ENCODE data around the gene AGTR2.
"Not testable (repeated sequence)": the region's sequence is repeated elsewhere in the genome, so short reads cannot be mapped to it uniquely, and the experiment has no call there.

AGTR2 gene, protein sequence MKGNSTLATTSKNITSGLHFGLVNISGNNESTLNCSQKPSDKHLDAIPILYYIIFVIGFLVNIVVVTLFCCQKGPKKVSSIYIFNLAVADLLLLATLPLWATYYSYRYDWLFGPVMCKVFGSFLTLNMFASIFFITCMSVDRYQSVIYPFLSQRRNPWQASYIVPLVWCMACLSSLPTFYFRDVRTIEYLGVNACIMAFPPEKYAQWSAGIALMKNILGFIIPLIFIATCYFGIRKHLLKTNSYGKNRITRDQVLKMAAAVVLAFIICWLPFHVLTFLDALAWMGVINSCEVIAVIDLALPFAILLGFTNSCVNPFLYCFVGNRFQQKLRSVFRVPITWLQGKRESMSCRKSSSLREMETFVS

DNA sequence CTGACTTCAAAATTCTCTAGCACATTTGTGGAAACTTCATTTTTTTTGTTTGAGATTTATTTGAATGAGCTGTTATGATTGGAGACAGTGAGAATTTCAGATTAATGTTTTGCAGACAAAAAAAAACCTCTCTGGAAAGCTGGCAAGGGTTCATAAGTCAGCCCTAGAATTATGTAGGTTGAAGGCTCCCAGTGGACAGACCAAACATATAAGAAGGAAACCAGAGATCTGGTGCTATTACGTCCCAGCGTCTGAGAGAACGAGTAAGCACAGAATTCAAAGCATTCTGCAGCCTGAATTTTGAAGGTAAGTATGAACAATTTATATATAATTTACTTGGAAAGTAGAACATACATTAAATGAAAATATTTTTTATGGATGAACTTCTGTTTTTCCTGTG lies at the start of gene AGTR2:
Gene AGTR2, plus strand, starts transcription at position 234 of the 400 bp plus-strand sequence. CDS start 1,537 bp downstream, outside the sequence.
- no peak for DNase-seq (ENCODE audit: low read depth in 1 of 2, low spot score in 1 of 2)

DNA sequence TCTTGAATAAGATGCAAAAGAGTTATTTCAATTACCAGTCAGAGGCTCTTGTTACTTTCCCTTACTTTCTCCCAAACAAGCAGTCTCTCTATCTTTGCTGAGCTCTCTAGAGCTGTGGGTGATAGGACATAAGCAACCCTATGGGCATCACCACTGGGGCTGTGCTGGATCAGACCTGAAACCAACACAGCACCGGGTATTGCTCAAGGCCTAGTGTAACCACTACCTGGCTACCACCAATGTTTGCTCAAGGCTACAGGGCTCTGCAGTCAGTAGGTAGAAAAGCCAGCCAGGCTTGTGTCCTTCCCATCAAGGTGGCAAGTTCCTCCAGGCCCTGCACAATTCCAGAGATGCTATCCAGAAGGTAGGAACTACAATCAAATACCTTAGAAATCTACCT lies 35.3 kb upstream of the AGTR2 start:
- no peak for DNase-seq (ENCODE audit: low read depth in 1 of 2, low spot score in 1 of 2)

DNA sequence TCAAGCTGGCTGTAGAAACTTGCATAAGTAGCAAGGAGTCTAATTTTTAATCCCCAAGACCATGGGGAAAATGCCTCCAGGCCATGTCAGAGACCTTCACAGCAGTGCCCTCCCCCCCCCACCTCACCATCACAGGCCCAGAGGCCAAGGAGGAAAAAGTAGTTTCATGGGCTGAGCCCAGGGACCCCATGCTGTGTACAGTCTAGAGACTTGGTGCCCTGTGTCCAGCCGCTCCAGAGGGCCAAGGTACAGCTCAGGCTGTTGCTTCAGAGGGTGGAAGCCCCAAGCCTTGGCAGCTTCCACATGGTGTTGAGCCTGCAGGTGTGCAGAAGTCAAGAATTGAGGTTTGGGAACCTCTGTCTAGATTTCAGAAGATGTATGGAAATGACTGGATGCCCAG lies 29.3 kb upstream of the AGTR2 start:
- not testable (repeated sequence) for DNase-seq (ENCODE audit: low read depth in 1 of 2, low spot score in 1 of 2)

DNA sequence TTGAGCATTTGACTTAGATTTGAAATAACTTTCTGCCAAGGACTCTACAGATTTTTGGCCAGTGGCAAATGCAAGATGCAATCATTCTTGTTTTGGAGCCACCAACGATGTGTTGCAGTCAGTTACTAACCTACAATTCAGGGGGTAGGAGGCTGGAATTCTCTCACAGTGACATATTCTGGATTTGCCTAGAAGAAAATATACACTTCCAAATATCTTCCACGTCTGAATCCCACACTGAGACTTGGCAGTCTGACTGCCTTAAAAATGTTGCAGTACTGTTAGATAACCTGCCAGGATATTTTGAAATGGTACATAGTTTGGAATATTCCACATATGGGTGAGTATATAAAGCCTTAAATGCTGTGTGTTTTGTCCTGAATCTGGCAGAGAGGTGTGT lies 27.6 kb upstream of the AGTR2 start:
- DNase-seq (ENCODE audit: low read depth in 1 of 2, low spot score in 1 of 2) = no peak

DNA sequence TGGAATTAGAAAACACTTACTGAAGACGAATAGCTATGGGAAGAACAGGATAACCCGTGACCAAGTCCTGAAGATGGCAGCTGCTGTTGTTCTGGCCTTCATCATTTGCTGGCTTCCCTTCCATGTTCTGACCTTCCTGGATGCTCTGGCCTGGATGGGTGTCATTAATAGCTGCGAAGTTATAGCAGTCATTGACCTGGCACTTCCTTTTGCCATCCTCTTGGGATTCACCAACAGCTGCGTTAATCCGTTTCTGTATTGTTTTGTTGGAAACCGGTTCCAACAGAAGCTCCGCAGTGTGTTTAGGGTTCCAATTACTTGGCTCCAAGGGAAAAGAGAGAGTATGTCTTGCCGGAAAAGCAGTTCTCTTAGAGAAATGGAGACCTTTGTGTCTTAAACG lies 2.4 kb downstream of the AGTR2 start:
- no peak for DNase-seq (ENCODE audit: low read depth in 1 of 2, low spot score in 1 of 2)

DNA sequence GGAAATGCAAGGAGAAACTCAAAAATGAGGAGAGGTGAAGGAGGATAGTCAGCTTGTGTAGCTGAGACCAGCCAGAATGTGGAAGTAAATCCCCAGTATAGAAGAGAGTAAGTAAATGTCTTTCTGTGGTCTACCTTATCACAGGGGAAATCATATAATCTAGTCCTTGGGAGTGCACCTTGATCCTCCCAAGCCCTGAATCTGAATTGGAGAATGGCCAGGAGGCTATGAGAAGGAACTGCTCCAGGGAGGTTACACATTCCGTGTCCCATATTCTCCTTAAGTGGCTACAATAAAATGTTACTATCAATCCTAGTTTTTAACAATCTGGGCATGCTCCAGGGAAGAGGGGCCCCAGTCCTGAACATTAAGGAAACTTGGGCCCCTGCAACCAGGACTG lies 10.8 kb downstream of the AGTR2 start:
- DNase-seq (ENCODE audit: low read depth in 1 of 2, low spot score in 1 of 2) = no peak

DNA sequence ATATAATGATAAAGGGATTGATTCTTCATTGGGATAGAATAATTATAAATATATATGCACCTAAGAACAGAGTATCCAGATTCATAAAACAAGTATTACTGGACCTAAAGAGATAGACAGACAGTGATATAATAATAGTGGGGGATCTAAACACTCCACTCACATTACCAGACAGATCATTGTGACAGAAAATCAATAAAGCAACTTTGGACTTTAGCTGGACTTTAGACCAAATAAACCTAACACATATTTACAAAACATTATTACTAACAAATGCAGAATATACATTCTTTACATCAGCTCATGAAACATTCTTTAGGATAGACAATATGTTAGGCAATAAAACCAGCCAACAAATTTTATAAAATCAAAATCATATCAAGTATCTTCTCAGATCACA lies 14.6 kb downstream of the AGTR2 start:
- DNase-seq (ENCODE audit: low read depth in 1 of 2, low spot score in 1 of 2) = no peak

DNA sequence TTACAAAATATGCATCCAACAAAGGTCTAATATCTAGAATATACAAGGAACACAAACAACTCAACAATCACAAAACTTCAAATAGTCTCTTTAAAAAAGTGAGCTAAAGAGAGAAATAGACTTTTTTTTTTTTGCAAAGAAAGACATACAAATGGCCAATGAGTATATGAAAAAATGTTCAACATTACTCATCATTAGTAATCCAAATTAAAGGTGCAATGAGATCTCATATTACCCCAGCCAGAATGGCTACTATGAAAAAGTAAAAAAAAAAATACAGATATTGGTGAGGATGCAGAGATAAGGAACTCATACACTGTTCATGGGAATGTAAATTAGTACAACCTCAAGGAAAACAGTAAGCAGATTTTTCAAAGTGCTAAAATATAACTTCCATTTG lies 24.1 kb downstream of the AGTR2 start:
- DNase-seq (ENCODE audit: low read depth in 1 of 2, low spot score in 1 of 2) = no peak

DNA sequence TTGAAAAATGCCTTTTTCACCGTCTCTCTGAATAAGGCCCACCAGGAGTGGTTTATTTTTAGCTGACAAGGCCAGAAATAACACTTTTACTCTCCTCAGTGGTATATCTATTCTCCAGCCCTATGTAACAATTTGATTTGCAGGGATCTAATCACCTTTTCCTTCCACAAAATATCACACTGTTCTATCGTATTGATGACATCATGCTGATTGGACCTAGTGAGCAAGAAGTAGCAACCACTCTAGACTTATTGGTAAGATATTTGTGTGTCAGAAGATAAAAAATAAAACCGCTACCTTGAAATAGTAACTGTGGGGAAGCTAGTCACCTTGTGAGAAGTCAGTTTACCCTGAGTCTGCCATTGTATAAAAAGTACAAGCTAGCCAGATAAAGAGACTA lies 27.7 kb downstream of the AGTR2 start:
- DNase-seq (ENCODE audit: low read depth in 1 of 2, low spot score in 1 of 2) = no peak

DNA sequence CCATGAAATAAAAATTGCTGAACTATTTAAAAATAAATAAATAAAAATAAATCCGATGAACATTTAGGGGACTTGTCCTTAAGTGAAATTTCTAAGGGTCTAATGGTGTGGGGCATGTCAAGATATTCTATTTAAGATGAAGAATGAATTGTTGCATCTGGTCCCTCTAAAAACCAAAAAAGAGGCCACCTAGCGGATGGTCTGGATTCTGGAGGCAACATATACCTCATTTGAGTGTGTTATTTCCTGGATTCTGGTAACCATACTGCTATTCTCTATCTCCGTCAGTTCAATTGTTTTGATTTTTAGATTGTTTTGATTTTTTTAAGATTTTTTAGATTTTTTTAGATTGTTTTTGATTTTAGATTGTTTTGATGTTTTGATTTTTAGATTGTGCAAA lies 28.3 kb downstream of the AGTR2 start:
- no peak for DNase-seq (ENCODE audit: low read depth in 1 of 2, low spot score in 1 of 2)

DNA sequence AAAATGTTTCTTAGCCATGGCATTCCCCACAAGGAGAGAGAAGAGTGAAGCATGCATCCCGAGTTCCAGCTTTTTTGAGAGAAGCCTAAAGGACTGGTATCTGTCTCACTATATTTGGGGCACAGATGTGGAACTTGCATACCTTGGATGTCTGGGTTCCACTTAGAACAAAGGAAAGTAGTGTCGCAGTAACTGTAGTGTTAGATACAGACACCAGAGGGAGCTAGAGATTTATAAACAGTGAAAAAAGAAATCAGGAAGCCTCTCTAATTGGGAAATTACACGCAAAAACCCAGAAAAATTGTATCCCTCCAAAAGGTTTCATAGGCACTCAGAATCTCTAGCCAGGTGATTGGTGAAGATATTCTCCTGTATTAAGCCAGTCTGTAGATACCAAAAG lies 34.4 kb downstream of the AGTR2 start:
- DNase-seq (ENCODE audit: low read depth in 1 of 2, low spot score in 1 of 2) = no peak

DNA sequence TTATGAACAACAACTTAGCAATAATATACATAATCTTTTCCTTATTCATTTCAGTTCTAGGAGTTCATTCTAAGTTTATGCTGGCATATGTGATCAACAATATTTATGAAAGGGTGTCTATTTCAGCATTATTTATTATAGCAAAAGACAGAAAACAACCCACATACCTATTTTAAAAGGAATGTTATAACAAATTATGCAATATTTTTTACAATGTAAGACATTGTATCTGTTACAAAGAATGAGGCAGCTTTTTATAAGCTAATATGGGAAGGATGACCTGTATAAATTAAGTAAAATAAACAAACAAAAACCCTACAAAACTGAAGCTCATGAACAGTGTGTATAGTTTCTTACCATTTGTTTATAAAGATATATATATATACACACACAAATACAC lies 42.7 kb downstream of the AGTR2 start:
- no peak for DNase-seq (ENCODE audit: low read depth in 1 of 2, low spot score in 1 of 2)

DNA sequence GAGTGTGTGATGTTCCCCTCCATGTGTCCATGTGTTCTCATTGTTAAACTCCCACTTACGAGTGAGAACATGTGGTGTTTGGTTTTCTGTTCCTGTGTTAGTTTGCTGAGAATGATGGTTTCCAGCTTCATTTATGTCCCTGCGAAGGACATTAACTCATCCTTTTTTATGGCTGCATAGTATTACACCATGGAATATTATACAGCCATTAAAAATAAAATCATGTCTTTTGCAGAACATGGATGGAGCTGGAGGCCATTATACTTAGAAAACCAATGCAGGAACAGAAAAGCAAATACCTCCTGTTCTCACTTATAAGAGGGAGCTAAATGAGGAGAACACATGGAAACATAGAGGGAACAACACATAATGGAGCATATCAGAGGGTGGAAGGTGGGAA lies 46.5 kb downstream of the AGTR2 start:
- not testable (repeated sequence) for DNase-seq (ENCODE audit: low read depth in 1 of 2, low spot score in 1 of 2)
